Measurements from ENCODE around the gene ROMO1.
"Not testable (repeated sequence)": the region's sequence is repeated elsewhere in the genome, so short reads cannot be mapped to it uniquely, and the experiment has no call there.

The ROMO1 gene

DNA sequence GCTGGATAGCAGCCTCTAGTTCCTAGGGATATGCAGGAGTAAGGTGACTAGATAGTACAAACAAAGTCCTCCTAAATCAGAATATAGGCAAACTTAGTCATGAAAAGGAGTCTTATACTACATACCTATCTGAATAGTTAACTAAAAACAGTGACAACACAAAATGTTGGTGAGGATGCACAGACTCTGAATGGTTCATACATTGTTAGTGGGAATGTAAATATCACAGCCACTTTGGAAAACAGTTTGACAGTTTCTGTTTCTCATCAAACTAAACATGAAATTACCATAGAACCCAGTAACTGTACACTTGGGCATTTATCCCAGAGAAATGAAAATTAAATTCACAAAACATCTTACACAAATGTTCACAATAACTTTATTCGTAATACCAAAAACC, 17.2 kb upstream of the ROMO1 start:
- no peak for DNase-seq (ENCODE audit: low spot score)

DNA sequence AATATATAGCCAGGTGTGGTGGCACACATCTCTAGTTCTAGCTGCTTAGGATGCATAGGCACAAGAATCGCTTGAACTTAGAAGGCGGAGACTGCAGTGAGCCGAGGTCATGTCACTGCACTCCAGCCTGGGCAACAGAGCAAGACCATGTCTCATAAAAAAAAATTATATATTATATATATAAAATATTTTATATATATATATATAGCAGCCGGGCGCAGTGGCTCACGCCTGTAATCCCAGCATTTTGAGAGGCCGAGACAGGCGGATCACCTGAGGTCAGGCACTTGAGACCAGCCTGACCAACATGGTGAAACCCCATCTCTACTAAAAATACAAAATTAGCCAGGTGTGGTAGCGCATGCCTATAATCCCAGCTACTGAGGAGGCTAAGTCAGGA, 13.8 kb upstream of the ROMO1 start:
- not testable (repeated sequence) for DNase-seq (ENCODE audit: low spot score)

- DNase-seq (ENCODE audit: low spot score) = not testable (repeated sequence)
These were observed 12.3 kb upstream of the ROMO1 start for GRCh38 chr20:35686872-35687271.

GRCh38 chr20:35690265-35690664, 8.9 kb upstream of the ROMO1 start:
- DNase-seq (ENCODE audit: low spot score) = no peak

DNA sequence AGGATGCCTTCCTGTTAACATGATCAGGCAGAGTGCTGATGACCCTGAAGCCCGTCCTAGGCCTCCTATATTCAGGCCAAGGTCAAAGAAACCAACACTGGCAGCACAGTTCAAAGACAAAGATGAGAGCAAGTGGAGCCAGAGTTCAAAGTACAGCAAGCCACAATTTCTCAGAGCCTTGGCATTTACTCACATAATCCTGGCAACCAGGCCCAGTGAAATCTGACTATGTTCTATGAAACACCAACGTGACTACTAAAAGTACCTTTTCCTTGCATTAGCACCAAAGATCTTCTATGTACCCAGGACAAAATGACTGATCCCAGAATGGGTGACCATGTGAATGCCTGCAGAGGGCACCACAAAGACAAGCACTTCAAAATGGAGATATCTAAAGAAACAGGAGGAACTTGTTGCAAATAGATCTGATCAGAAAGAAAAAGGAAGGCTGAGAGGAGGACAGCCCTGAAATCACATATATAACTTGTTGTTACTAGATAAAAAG, 3.9 kb upstream of the ROMO1 start:
- DNase-seq (ENCODE audit: low spot score) = no peak

- no peak for DNase-seq (ENCODE audit: low spot score)
These were observed 3.2 kb upstream of the ROMO1 start for GRCh38 chr20:35695978-35696377.

DNA sequence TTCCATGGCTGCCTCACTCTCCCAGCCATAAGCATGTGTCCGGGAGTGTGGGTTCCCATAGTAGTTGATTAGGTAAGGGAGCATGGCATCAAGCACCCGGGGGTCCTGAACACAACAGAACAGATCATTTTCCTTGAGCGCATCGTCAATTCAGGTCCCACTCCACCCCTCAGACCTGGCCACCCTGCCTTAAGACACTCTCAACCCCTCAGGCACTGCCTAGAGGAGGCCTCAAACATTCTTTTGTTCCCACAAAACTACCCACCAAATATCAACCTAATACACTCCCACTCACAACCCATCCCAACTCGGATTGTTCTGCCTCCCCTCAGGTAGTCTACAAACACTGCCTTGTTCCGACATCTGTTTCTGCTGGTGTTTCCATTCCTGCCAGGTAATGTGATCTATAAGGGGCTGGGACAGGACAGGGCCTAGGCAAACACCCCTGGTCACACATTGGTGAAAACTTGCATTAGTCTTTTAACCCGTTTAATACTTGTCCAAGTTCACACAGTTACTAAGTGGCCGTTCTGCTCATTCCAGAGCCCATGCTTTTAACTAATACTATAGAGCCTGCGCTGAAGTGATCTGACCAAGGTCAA, 1.4 kb upstream of the ROMO1 start:
- DNase-seq (ENCODE audit: low spot score) = no peak

DNA sequence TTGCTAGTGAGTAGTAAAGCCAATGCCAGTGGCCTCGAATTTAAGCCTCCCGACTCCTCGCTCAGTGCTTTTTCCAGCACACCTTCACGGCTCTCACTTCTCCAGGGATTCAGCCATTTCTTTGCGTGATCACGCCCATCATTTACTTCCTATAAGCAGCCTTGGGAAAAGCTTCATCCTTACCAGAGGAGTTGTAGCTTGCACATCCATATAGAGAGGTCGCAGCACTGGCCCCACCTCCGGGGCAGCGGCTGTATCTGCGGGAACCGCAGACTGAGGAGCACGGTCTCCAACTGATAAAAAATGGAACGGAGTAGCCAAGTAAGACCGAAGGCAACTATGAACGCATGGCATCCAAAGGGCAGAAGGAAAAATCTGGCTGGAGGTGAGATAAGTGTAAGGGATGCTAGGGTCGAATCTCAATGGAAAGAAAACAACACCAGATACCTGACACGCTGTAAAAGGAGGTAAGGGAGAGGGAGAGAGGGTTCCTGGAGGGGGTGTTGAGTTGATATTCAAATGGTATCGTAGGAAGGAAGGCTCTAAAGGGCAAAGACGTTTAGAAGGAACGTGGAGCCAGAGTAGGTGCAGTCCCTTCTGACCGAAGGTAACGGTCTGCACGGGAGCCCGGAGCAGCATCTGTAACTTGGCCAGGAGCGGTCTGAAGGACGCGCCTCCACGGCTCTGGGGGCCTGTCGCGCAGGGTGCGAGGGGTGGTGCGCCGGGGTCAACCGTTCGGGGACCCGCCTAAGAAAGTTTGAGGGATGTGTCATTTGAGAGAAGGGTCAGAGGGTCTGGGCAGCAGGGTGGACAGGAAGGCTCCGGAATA, 693 bp upstream of the ROMO1 start:
- peak; percentile 30 for DNase-seq (ENCODE audit: low spot score)

GRCh38 chr20:35699957-35700624, 886 bp downstream of the ROMO1 start:
- no peak for DNase-seq (ENCODE audit: low spot score)

DNA sequence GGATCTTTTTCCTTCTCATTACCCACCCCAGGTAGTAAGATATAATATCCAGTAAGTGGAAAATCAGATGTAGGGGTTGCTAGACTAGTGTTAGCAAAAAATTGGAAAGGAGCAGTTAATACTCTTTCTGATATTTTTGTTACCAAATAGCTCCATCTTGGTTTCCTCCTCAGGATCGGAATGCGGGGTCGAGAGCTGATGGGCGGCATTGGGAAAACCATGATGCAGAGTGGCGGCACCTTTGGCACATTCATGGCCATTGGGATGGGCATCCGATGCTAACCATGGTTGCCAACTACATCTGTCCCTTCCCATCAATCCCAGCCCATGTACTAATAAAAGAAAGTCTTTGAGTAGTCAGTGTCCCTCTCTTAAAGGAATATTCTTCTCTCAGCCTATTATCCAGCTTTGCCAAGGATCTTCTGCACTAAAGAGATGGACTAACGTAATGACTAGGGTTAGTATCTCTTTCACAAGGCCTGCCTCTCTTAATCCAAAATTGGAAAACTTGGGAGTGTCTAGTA, 1.5 kb downstream of the ROMO1 start:
- DNase-seq (ENCODE audit: low spot score) = no peak

DNA sequence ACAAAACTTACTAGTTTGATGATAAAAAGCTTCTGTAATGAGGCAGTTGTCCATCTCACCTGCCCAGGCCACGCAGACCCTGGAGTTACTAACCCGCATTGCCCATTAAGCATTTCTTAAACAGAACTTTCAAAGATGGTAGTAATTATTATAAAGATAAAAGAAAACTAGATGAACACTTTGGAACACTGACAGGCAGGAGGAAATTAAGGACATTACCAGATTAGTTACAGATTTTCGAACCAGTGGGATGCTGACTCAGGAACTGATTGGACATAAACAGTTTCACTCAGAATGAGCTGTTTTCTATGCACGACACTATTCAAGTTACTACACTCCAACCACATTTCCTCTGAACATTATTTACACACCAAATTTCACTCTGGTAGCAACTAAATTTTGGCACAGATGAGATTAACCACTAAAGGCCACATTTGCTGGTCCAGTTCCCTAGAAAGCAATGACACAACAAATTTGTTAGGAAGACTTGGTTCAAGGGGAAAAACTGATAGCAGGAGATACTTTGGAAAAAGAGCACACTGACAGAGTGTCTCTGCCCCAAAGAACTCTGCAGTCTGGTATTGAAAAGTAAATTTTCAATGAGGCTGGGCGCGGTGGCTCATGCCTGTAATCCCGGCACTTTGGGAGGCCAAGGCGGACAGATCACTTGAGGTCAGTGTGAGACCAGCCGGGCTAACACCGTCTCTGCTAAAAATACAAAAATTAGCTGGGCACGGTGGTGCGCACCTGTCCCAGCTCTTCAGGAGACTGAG, 3.0 kb downstream of the ROMO1 start:
- peak; percentile 45 for DNase-seq (ENCODE audit: low spot score)

- no peak for DNase-seq (ENCODE audit: low spot score)
These were observed 3.9 kb downstream of the ROMO1 start for GRCh38 chr20:35702824-35703695.

GRCh38 chr20:35704514-35705261, 5.5 kb downstream of the ROMO1 start:
- DNase-seq (ENCODE audit: low spot score) = no peak

GRCh38 chr20:35705894-35706293, 6.7 kb downstream of the ROMO1 start:
- DNase-seq (ENCODE audit: low spot score) = not testable (repeated sequence)

- DNase-seq (ENCODE audit: low spot score) = not testable (repeated sequence)
These were observed 7.7 kb downstream of the ROMO1 start for GRCh38 chr20:35706591-35707529.

- DNase-seq (ENCODE audit: low spot score) = no peak
These were observed 9.3 kb downstream of the ROMO1 start for GRCh38 chr20:35708502-35708901.

- no peak for DNase-seq (ENCODE audit: low spot score)
These were observed 10.1 kb downstream of the ROMO1 start for GRCh38 chr20:35709259-35709658.

GRCh38 chr20:35710039-35710438, 10.8 kb downstream of the ROMO1 start:
- no peak for DNase-seq (ENCODE audit: low spot score)
